CD4-positive, alpha-beta T cell treated with Interleukin-1 beta for 1 hour (primary cell): ENCODE data around the gene TCTA.
A peak's percentile ranks its signal among the peaks of the same experiment; 100 is the strongest.
"Not testable (repeated sequence)": the region's sequence is repeated elsewhere in the genome, so short reads cannot be mapped to it uniquely, and the experiment has no call there.

ENCODE experiments used
- DNase-seq, 2 donors: peaks; one replicate each; pipeline ENCODE4 v3.0.0-alpha.2; 2020 to 2022

TCTA gene

GRCh38 chr3:49411968-49412631 is at the start of gene TCTA, which contains the start of gene RHOA:
TCTA (plus strand) TSS chr3:49412423; CDS start chr3:49412427, 4 bp downstream.
RHOA (minus strand) TSS chr3:49411976; CDS start chr3:49375589, 36,387 bp downstream.
- DNase-seq = peak; percentile 100

- no peak for DNase-seq
Observed at GRCh38 chr3:49362561-49362960, 49.7 kb upstream of the TCTA start.

GRCh38 chr3:49370585-49371290 is 41.5 kb upstream of the TCTA start:
- no peak for DNase-seq

GRCh38 chr3:49371946-49372345 is 40.3 kb upstream of the TCTA start:
- no peak for DNase-seq

GRCh38 chr3:49377483-49377882 is 34.7 kb upstream of the TCTA start:
- peak; percentile 26 to 53 for DNase-seq

GRCh38 chr3:49378249-49378895 is 33.9 kb upstream of the TCTA start:
- DNase-seq = no peak

- DNase-seq = no peak
Observed at GRCh38 chr3:49383387-49383786, 28.8 kb upstream of the TCTA start.

GRCh38 chr3:49385617-49386016 is 26.6 kb upstream of the TCTA start:
- DNase-seq = no peak

- DNase-seq = no peak
Observed at GRCh38 chr3:49386056-49386756, 26.0 kb upstream of the TCTA start.

GRCh38 chr3:49387721-49388120 is 24.5 kb upstream of the TCTA start:
- DNase-seq = no peak

- DNase-seq = no peak
Observed at GRCh38 chr3:49388289-49388820, 23.9 kb upstream of the TCTA start.

GRCh38 chr3:49389297-49389696 is 22.9 kb upstream of the TCTA start:
- DNase-seq = no peak

GRCh38 chr3:49391310-49391709 is 20.9 kb upstream of the TCTA start:
- DNase-seq = not testable (repeated sequence)

GRCh38 chr3:49397470-49397869 is 14.8 kb upstream of the TCTA start:
- DNase-seq = peak in 1 of 2 donors; percentile 32

GRCh38 chr3:49399461-49399860 is 12.8 kb upstream of the TCTA start:
- no peak for DNase-seq

- DNase-seq = no peak
Observed at GRCh38 chr3:49401766-49402165, 10.5 kb upstream of the TCTA start.

- DNase-seq = no peak
Observed at GRCh38 chr3:49403891-49404290, 8.3 kb upstream of the TCTA start.

- not testable (repeated sequence) for DNase-seq
Observed at GRCh38 chr3:49405570-49405969, 6.7 kb upstream of the TCTA start.

GRCh38 chr3:49406571-49407565 is 5.4 kb upstream of the TCTA start:
- no peak for DNase-seq

- peak in 1 of 2 donors; percentile 42 for DNase-seq
Observed at GRCh38 chr3:49410066-49410845, 2.0 kb upstream of the TCTA start.
